ENCODE measurements around the gene KRTAP19-6.
"Not testable (repeated sequence)": the region's sequence is repeated elsewhere in the genome, so short reads cannot be mapped to it uniquely, and the experiment has no call there.

Gene KRTAP19-6

GRCh38 chr21:30518876-30519275 lies 22.8 kb downstream of the KRTAP19-6 start:
- no peak overlapping the region for H3K4me3 ChIP-seq (ENCODE audit: low read depth, low read length)
- DNase-seq (ENCODE audit: low read depth): no peak
- TF ChIP-seq CTCF (IDR thresholded peaks at IDR 0.05; ENCODE audit: low read depth, low read length, missing control alignments): no peak
- in situ Hi-C loops (cut with HindIII; ENCODE audit: low sequenced_read_pairs): no loop called here

GRCh38 chr21:30515681-30516080 lies 26.0 kb downstream of the KRTAP19-6 start:
- DNase-seq (ENCODE audit: low read depth): no peak
- in situ Hi-C loops (cut with HindIII; ENCODE audit: low sequenced_read_pairs): no loop called here
- H3K4me3 ChIP-seq (ENCODE audit: low read depth, low read length): no peak overlapping the region
- no peak for TF ChIP-seq CTCF (IDR thresholded peaks at IDR 0.05; ENCODE audit: low read depth, low read length, missing control alignments)

- in situ Hi-C loops (cut with HindIII; ENCODE audit: low sequenced_read_pairs): not testable (repeated sequence)
Observed at GRCh38 chr21:30505621-30506205, 36.0 kb downstream of the KRTAP19-6 start.

GRCh38 chr21:30502041-30502440 lies 39.6 kb downstream of the KRTAP19-6 start, which contains the start of gene KRTAP19-5:
KRTAP19-5 (minus strand) TSS chr21:30502141; CDS start chr21:30502090, 51 bp downstream.
- in situ Hi-C loops (cut with HindIII; ENCODE audit: low sequenced_read_pairs): no loop called here
- DNase-seq (ENCODE audit: low read depth): no peak
- no peak within 1 kb of the TSS for H3K4me3 ChIP-seq (ENCODE audit: low read depth, low read length)
- TF ChIP-seq CTCF (IDR thresholded peaks at IDR 0.05; ENCODE audit: low read depth, low read length, missing control alignments): no peak

More at GRCh38 chr21:30505621-30506205, 36.0 kb downstream of the KRTAP19-6 start:
- not testable (repeated sequence) for DNase-seq (ENCODE audit: low read depth); H3K4me3 ChIP-seq (ENCODE audit: low read depth, low read length)

- no peak for DNase-seq (ENCODE audit: low read depth)
- in situ Hi-C loops (cut with HindIII; ENCODE audit: low sequenced_read_pairs): no loop called here
- no peak within 1 kb of the TSS for H3K4me3 ChIP-seq (ENCODE audit: low read depth, low read length)
- TF ChIP-seq CTCF (IDR thresholded peaks at IDR 0.05; ENCODE audit: low read depth, low read length, missing control alignments): no peak
Observed at GRCh38 chr21:30497065-30497464, 44.6 kb downstream of the KRTAP19-6 start, which contains the start of gene KRTAP19-4. KRTAP19-4 (minus strand) TSS chr21:30497165; CDS start chr21:30497110, 55 bp downstream.

- in situ Hi-C loops (cut with HindIII; ENCODE audit: low sequenced_read_pairs): no loop called here
- H3K4me3 ChIP-seq (ENCODE audit: low read depth, low read length): no peak within 1 kb of the TSS
- no peak for DNase-seq (ENCODE audit: low read depth)
- no peak for TF ChIP-seq CTCF (IDR thresholded peaks at IDR 0.05; ENCODE audit: low read depth, low read length, missing control alignments)
Observed at GRCh38 chr21:30491963-30492428, 49.7 kb downstream of the KRTAP19-6 start, which contains the start of gene KRTAP19-3. KRTAP19-3 (minus strand) TSS chr21:30492013; CDS start chr21:30491957, 56 bp downstream.

All from astrocyte of the cerebellum (primary cell).